Coronary artery (tissue), 2 donors: ENCODE data around the gene FZD8.
A peak's percentile ranks its signal among the peaks of the same experiment; 100 is the strongest.
"Not testable (repeated sequence)": the region's sequence is repeated elsewhere in the genome, so short reads cannot be mapped to it uniquely, and the experiment has no call there.

ENCODE experiments used
- DNase-seq: peaks from one replicate; pipeline ENCODE4 v3.0.0-alpha.2; 2017; ENCODE audit warnings: low spot score
- H3K27ac ChIP-seq, 2 donors: fragments of 200-600 bp; sonication (generic); one replicate each; pipeline ENCODE4 v1.5.1; 2016 to 2019
- H3K4me3 ChIP-seq: fragments of 200-600 bp; sonication (generic); 2 replicates; pipeline ENCODE4 v1.5.1; 2016; ENCODE audit warnings: mild to moderate bottlenecking, moderate library complexity
- CTCF ChIP-seq: fragments of 200-600 bp; sonication (generic); IDR thresholded peaks from one replicate; pipeline ENCODE4 v1.5.1; 2019; ENCODE audit warnings: antibody characterized with exemption

Gene FZD8

GRCh38 chr10:35642035-35642792 is at the start of gene FZD8:
FZD8 (minus strand) TSS chr10:35642296; CDS start chr10:35641429, 867 bp downstream.
- peak within 1 kb of the TSS; percentile 81 for H3K4me3 ChIP-seq
- H3K27ac ChIP-seq: peak within 1 kb of the TSS; percentile 76 to 91
- TF ChIP-seq CTCF: no peak
- peak; percentile 91 for DNase-seq

GRCh38 chr10:35691522-35692236 is 49.6 kb upstream of the FZD8 start:
- Histone ChIP-seq H3K4me3 (no peak overlapping the region), H3K27ac (no peak overlapping the region)
- no peak for TF ChIP-seq CTCF
- no peak for DNase-seq

GRCh38 chr10:35690534-35690933 is 48.4 kb upstream of the FZD8 start:
- no peak for TF ChIP-seq CTCF
- no peak overlapping the region for H3K27ac ChIP-seq
- DNase-seq: no peak
- no peak overlapping the region for H3K4me3 ChIP-seq

- H3K4me3 ChIP-seq, H3K27ac ChIP-seq, DNase-seq: not testable (repeated sequence)
These were observed 43.8 kb upstream of the FZD8 start for GRCh38 chr10:35685858-35686257.

- no peak for DNase-seq
- Histone ChIP-seq H3K4me3 (no peak overlapping the region), H3K27ac (no peak overlapping the region)
- TF ChIP-seq CTCF: no peak
These were observed 43.3 kb upstream of the FZD8 start for GRCh38 chr10:35685402-35685801.

GRCh38 chr10:35684586-35684985 is 42.5 kb upstream of the FZD8 start:
- Histone ChIP-seq H3K4me3 (no peak overlapping the region), H3K27ac (no peak overlapping the region)
- no peak for TF ChIP-seq CTCF
- no peak for DNase-seq

GRCh38 chr10:35675846-35676245 is 33.8 kb upstream of the FZD8 start:
- H3K27ac ChIP-seq: no peak overlapping the region
- H3K4me3 ChIP-seq: no peak overlapping the region
- DNase-seq: no peak
- no peak for TF ChIP-seq CTCF
